Large intestine (tissue), 3 donors: ENCODE measurements around the gene TBXAS1. TPM values are rescaled to one million over a fixed set of nuclear protein-coding genes. Genes with fewer than 3 reads are reported as not detected.

Source experiments
- DNase-seq, 2 donors: peaks; one replicate each; pipeline versions ENCODE4 v3.0.0 to v3.0.0-alpha.2; 2013
- H3K27ac ChIP-seq: one replicate; pipeline ENCODE4 v1.5.1; 2013; ENCODE audit warnings: low read length
- H3K27me3 ChIP-seq: 2 replicates; pipeline ENCODE4 v1.6.1; 2013; ENCODE audit warnings: low read length; ENCODE audit not compliant: control insufficient read depth, insufficient read depth
- H3K36me3 ChIP-seq: 2 replicates; pipeline ENCODE4 v1.6.1; 2013; ENCODE audit warnings: low read length; ENCODE audit not compliant: control insufficient read depth, insufficient read depth
- H3K4me1 ChIP-seq: one replicate; pipeline ENCODE4 v1.6.1; 2013; ENCODE audit warnings: low read length; ENCODE audit not compliant: control insufficient read depth, insufficient read depth
- H3K4me3 ChIP-seq: one replicate; pipeline ENCODE4 v1.5.1; 2013; ENCODE audit warnings: low read length
- H3K9me3 ChIP-seq: one replicate; pipeline ENCODE4 v1.6.1; 2013; ENCODE audit warnings: mild to moderate bottlenecking, low read depth, low read length, moderate library complexity; ENCODE audit not compliant: control insufficient read depth
- WGBS: methylation state at CpG from one replicate; pipeline ENCODE4 v1.1.5; 2013; ENCODE audit warnings: low lambda C conversion rate; ENCODE audit not compliant: insufficient coverage; 5-methylcytosine and 5-hydroxymethylcytosine counted together
- polyA plus RNA-seq: library from polyadenylated mRNA; unstranded; fragments of 120-200 nt; gene quantifications from one replicate; pipeline ENCODE4 v1.2.1, GENCODE V29; 2013

Gene TBXAS1
- polyA plus RNA-seq, 1 donor = 9.6 TPM

DNA sequence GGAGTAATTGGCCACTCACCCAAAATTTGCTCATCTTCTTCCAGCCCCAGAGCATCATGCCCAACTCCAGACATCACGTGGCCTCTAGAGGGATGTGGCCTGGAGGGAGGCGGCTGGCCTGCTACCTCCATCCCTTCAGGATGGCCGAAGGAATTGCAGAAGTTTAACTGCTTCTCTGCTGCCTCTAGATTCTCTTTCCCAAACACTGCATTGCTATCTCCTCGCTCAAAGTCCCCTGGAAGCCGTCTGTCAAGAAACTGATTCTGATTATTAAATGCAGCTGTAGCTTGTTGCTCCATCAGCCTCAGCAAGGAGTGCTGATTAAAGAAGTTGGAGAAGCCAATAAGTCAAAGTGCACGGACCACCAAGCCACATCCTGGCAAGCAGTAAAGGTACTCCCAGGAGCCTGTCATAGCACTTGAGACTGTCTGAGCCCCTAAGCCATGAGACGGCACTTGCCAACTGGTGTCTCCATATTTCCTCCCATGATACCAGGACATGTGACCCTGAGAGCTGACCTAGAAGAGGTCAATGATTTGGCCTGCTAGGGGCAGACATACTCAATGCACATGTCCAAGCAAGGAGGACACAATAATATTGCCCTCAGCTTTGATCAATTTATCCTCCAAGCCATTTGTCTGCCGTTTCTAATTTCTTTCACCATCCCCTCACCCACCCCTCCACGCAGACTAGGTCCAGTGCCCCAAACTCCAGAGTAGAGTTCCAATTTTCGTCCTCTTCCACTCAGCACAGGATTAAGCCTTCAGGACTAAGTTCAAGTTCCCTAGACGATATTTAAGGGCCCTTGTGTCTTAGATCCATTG, 84.2 kb downstream of the TBXAS1 start:
- 60% methylated on average over 1 of the region's 11 CpGs for WGBS
- DNase-seq = no peak
- Histone ChIP-seq H3K9me3 (no peaks in the 10 kb centered on the region), H3K27ac (no peak overlapping the region), H3K4me3 (no peak overlapping the region), H3K27me3 (no peaks in the 10 kb centered on the region), H3K4me1 (peaks cover 2% of the 10 kb centered on the region), H3K36me3 (no peaks in the 10 kb centered on the region)

DNA sequence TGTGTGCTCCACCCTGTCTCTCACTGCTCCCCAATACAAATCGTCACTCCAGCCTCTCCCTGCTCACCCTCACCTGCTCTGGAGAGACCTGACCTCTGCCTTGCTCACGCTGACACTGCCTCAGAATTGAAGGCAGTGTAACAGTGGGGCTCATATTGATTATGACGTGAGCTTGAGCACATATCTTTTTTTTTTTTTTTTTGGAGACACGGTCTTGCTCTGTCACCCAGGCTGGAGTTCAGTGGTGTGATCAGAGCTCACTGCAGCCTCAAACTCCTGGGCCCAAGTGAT, 84.7 kb downstream of the TBXAS1 start:
- no peaks in the 10 kb centered on the region for H3K36me3 ChIP-seq
- 40% methylated on average over 1 of the region's 4 CpGs for WGBS
- peaks cover 2% of the 10 kb centered on the region for H3K4me1 ChIP-seq
- H3K27ac ChIP-seq = no peak overlapping the region
- no peak overlapping the region for H3K4me3 ChIP-seq
- H3K27me3 ChIP-seq = no peaks in the 10 kb centered on the region
- DNase-seq = no peak
- no peaks in the 10 kb centered on the region for H3K9me3 ChIP-seq

DNA sequence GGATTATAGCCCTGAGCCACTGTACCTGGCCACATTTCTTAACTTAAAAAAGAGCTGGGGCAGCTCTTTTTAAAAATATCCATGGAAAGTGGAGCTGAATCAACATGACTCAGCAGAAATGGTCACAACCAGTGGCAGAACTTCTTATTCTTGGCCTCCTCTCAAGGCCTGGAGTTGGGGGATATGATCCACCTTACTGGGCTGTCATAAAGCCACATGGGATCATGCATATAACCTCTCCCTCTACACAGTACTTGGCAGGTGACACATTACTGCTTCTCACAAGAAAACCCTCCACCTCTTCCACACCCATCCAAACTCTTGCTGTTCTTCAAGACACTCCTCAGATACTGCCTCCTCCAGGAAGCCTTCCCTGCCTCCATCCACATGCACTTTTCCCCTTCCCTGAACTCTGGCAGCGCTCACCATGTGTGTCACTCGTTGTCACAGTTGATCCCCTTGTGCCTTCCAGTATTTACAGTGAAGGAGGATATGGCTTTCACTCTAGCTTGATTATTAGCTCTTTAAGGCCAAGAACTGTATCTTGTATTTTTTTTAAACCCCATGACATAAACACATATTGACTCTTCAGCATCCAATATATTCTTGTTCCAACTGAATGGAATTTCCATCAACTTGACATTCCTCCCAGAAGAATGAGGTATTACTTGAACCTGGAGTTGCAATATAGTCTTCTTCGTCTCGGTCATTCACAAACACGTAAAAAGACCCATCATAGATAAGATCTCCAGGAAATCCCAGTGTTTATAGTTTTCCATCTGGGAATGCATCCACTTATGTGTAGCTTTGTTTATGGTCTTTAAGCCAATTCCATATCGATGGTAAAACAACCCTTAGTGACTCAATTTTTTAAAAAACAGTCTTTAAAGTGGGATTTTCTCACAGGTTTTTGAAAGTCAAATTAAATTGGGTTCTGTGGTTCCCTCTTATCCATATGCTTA, 85.5 kb downstream of the TBXAS1 start:
- Histone ChIP-seq H3K27ac (no peak overlapping the region), H3K36me3 (no peaks in the 10 kb centered on the region), H3K4me1 (peaks cover 2% of the 10 kb centered on the region), H3K4me3 (no peak overlapping the region), H3K27me3 (peaks cover 4% of the 10 kb centered on the region), H3K9me3 (no peaks in the 10 kb centered on the region)
- 83% methylated on average over 2 of the region's 6 CpGs for WGBS
- no peak for DNase-seq

DNA sequence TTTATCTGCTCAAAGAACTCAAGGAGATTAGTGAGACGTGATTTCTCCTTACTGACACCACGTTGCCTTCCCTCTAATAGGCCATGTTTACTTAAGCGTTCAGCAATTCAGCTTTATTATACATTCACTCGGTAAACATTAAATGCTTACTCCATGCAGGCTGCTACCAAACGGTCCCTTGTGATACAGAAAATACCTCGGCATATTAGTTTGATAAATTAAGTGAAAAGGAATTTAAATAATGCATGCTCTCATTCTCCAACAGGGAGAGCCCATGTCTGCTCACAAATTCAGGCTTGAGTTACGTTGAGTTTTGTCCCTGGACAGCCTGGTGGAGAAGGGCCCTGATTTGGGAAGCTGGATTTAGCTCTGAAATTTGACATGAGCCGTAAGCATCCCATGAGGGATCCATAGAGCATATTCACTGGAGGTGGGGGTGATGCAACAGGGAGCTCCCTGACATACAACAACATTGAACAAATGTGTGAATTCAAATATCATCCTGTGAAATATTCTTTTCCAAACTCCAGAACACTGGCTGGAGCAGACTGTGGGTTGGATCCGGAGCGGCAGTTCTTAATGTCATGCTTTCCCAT, 86.3 kb downstream of the TBXAS1 start:
- H3K27ac ChIP-seq = no peak overlapping the region
- H3K27me3 ChIP-seq = peaks cover 4% of the 10 kb centered on the region
- no peaks in the 10 kb centered on the region for H3K36me3 ChIP-seq
- peaks cover 2% of the 10 kb centered on the region for H3K4me1 ChIP-seq
- no CpG with 5 or more reads among the region's 10 CpGs for WGBS
- no peak overlapping the region for H3K4me3 ChIP-seq
- no peaks in the 10 kb centered on the region for H3K9me3 ChIP-seq
- peak in 1 of 2 donors; percentile 8 for DNase-seq

DNA sequence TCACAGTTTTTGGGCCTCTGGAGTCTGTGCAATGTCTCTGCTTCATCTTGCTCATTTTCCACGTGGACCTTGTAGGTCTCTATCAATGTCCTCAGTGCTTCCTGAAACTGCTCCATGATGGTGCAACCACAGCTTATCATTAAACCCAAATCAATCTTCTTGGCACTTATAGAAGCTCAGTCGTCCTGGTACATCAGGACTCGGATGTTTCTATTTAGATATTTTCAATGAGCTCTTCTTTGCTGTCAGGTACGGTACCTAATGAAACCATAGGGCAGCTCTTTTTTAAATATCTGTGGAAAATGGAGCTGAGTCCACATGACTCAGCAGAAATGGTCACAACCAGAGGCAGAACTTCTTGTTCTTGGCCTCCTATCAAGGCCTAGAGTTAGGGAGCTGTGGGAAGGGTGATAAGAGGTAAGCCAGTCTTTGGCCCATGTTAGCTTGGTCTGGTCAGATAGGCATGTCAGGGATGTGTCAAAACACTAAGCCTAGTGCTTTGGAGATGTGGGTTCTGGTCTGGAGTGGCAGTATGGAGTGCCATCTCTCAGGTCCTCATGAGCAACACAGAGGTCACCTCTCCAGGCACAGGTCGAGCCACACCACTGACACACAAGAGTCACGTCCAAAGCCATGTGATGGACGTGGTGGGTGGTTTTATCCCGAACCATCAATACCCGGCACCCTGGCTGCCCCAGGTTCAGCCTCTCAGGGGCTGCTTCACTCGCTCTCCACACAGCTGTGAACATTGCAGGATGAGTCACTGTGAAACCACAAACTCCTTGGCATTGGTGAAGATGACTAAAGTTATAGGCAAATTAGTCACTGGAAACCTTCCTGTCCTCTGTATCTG, 87.0 kb downstream of the TBXAS1 start:
- H3K27ac ChIP-seq = no peak overlapping the region
- H3K27me3 ChIP-seq = peaks cover 4% of the 10 kb centered on the region
- no peaks in the 10 kb centered on the region for H3K36me3 ChIP-seq
- no peaks in the 10 kb centered on the region for H3K9me3 ChIP-seq
- H3K4me3 ChIP-seq = no peak overlapping the region
- no peak for DNase-seq
- 100% methylated on average over 1 of the region's 10 CpGs for WGBS
- H3K4me1 ChIP-seq = peaks cover 2% of the 10 kb centered on the region

DNA sequence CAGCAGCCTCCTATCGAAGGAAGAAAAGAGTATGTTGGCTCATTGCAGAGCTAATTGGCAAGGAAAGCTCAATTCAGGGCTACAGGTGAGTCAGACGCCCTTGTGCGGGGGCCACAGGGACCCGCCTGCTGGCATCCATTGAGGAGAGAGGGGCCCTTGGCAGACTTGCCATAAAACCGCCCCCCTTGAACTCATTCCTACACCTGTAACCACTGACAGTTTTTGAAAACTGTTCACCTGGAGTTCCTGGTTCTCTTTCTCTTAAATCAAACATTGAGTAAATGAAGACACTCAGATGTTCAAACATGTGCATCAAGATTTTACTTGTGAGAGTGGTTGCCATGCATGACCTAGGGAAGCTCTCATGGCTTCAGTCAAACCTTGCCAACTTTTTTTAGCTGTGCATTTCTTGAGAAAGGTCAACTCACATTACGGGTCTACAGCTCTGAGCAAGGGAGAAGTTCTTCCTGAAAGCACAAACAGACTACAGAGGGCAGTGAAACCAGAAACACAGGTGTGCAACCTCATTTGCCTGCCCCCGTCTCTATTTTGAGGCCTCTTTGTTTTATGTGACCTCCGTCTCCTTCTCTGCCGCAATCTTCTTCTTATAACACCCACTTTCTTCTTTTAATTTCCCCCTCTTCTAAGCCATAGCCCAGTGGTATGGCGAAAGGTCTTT, 87.8 kb downstream of the TBXAS1 start:
- Histone ChIP-seq H3K27me3 (peaks cover 4% of the 10 kb centered on the region), H3K27ac (no peak overlapping the region), H3K9me3 (no peaks in the 10 kb centered on the region), H3K36me3 (no peaks in the 10 kb centered on the region), H3K4me3 (no peak overlapping the region), H3K4me1 (peaks cover 2% of the 10 kb centered on the region)
- DNase-seq = no peak
- 100% methylated on average over 3 of the region's 10 CpGs for WGBS

DNA sequence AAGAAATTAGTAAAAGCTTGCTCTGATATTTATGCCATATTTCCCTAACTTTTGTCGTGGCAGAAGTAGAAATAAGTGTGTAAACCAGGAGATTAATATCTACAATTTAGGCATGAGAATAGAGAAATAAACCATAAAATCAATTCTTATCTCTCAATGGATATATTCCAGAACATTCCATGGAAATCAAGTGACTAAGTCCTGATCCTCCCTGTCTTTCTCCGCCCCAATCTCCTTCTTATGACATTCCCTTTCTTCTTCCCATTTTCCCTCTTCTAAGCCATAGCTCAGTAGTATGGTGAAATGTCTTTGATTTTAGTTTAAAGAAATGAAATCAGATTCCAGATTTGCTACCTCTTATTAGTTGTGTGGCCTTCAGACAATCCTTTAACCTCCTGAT, 88.8 kb downstream of the TBXAS1 start:
- peaks cover 2% of the 10 kb centered on the region for H3K4me1 ChIP-seq
- H3K27me3 ChIP-seq = peaks cover 4% of the 10 kb centered on the region
- H3K4me3 ChIP-seq = no peak overlapping the region
- WGBS = 90% methylated on average over 2 of the region's 2 CpGs
- no peak for DNase-seq
- no peaks in the 10 kb centered on the region for H3K9me3 ChIP-seq
- H3K27ac ChIP-seq = no peak overlapping the region
- no peaks in the 10 kb centered on the region for H3K36me3 ChIP-seq

DNA sequence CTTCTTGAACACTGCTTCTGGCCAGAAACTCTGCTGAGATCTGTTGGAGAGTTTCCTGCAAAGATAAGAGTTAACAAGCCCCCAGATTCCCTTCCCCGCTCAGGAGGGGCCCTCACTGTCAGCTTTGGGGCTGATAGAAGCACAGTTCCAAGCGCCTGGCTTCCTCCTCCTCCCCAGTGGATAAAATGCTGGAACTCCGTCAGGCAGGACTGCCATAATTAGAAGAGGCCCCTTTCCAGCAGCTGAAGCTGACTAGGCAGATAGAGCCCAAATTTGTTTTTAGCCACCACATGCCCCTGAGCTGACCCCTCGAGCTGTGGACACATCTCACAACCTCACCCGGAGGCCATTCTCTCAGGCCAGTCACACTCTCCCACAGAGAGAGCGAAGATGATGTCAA, 89.4 kb downstream of the TBXAS1 start:
- Histone ChIP-seq H3K4me3 (no peak overlapping the region), H3K27me3 (peaks cover 4% of the 10 kb centered on the region), H3K36me3 (no peaks in the 10 kb centered on the region), H3K4me1 (peaks cover 2% of the 10 kb centered on the region), H3K9me3 (no peaks in the 10 kb centered on the region), H3K27ac (no peak overlapping the region)
- no CpG with 5 or more reads among the region's 6 CpGs for WGBS
- DNase-seq = no peak

DNA sequence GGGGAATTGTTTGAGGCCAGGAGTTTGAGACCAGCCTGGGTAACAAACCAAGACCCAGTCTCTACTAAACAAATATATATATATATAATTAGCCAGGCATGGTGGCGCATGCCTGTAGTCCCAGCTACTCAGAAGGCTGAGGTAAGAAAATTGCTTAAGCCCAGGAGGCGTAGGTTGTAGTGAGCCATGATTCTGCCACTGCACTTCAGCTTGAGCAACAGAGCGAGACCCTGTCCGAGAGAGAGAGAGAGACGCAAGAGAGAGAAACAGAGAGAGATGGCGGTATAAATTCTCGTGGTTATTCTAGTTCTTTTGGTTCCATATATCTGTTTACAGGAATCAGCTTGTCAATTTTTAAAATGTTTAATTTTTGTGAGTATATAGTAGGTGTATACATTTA, 94.0 kb downstream of the TBXAS1 start:
- H3K9me3 ChIP-seq = no peaks in the 10 kb centered on the region
- no peak for DNase-seq
- H3K36me3 ChIP-seq = no peaks in the 10 kb centered on the region
- H3K4me1 ChIP-seq = no peaks in the 10 kb centered on the region
- WGBS = 100% methylated on average over 3 of the region's 7 CpGs
- H3K4me3 ChIP-seq = no peak overlapping the region
- H3K27me3 ChIP-seq = peaks cover 4% of the 10 kb centered on the region
- H3K27ac ChIP-seq = no peak overlapping the region
